Keratinocyte (primary cell): ENCODE data around the gene TBC1D8. TPM values are rescaled to one million over a fixed set of nuclear protein-coding genes. Genes with fewer than 3 reads are reported as not detected.

Experiments
- DNase-seq: peaks from one replicate; pipeline ENCODE4 v3.0.0-alpha.2; 2011; ENCODE audit warnings: low read depth, missing footprints, low spot score
- FAIRE-seq: peaks from 2 replicates; lab custom pipeline; 2011; peaks lifted over from hg19 to GRCh38; lab: Jason Lieb, UNC
- H2AFZ ChIP-seq: 2 replicates; pipeline ENCODE4 v1.6.0; 2012; ENCODE audit warnings: low read length, control low read depth, inconsistent platforms; ENCODE audit not compliant: control insufficient read depth
- H3K27ac ChIP-seq: 2 replicates; pipeline ENCODE4 v1.5.1; 2011; ENCODE audit warnings: low read length; ENCODE audit not compliant: control insufficient read depth, insufficient read depth
- H3K27me3 ChIP-seq: 3 replicates; pipeline ENCODE4 v1.6.0; 2011; ENCODE audit warnings: low read length; ENCODE audit not compliant: control insufficient read depth, insufficient read depth; ENCODE audit errors: extremely low read depth
- H3K36me3 ChIP-seq, 2 experiments: 2 replicates in 1 of 2; 3 replicates in 1 of 2; pipeline ENCODE4 v1.5.1; 2011; ENCODE audit warnings: low read length in 2 of 2, mild to moderate bottlenecking in 1 of 2; ENCODE audit not compliant: control insufficient read depth in 2 of 2, insufficient read depth in 2 of 2; ENCODE audit errors: extremely low read depth in 1 of 2
- H3K4me1 ChIP-seq: 3 replicates; pipeline ENCODE4 v1.5.1; 2011; ENCODE audit warnings: low read length; ENCODE audit not compliant: control insufficient read depth, insufficient read depth; ENCODE audit errors: extremely low read depth
- H3K4me2 ChIP-seq: 3 replicates; pipeline ENCODE4 v1.6.0; 2011; ENCODE audit warnings: low read depth, low read length; ENCODE audit not compliant: control insufficient read depth, insufficient read depth; ENCODE audit errors: extremely low read depth
- H3K4me3 ChIP-seq, 3 experiments: fragments of 200-600 bp in 1 of 3; sonication (generic) in 1 of 3; 2 replicates in 2 of 3; 3 replicates in 1 of 3; pipeline ENCODE4 v1.5.1; 2011 to 2016; ENCODE audit warnings: low read length in 3 of 3, mild to moderate bottlenecking in 3 of 3, control low read depth in 2 of 3, inconsistent platforms in 1 of 3, low read depth in 1 of 3, mixed read lengths in 1 of 3, mixed run types in 1 of 3, moderate library complexity in 1 of 3; ENCODE audit not compliant: control insufficient read depth in 2 of 3, insufficient read depth in 2 of 3; ENCODE audit errors: extremely low read depth in 1 of 3
- H3K79me2 ChIP-seq: 2 replicates; pipeline ENCODE4 v1.6.0; 2012; ENCODE audit warnings: low read length; ENCODE audit not compliant: control insufficient read depth, insufficient read depth
- H3K9ac ChIP-seq: 3 replicates; pipeline ENCODE4 v1.6.0; 2011; ENCODE audit warnings: low read length; ENCODE audit not compliant: control insufficient read depth, insufficient read depth; ENCODE audit errors: extremely low read depth
- H3K9me1 ChIP-seq: 3 replicates; pipeline ENCODE4 v1.6.0; 2011; ENCODE audit warnings: low read length; ENCODE audit not compliant: control insufficient read depth, insufficient read depth; ENCODE audit errors: extremely low read depth
- H3K9me3 ChIP-seq: 2 replicates; pipeline ENCODE4 v1.5.1; 2012; ENCODE audit warnings: low read depth, low read length; ENCODE audit not compliant: control insufficient read depth
- H4K20me1 ChIP-seq: 3 replicates; pipeline ENCODE4 v1.6.0; 2011; ENCODE audit warnings: low read length; ENCODE audit not compliant: control insufficient read depth, insufficient read depth; ENCODE audit errors: extremely low read depth
- CTCF ChIP-seq, 3 experiments: IDR thresholded peaks in 1 of 3; conservative IDR thresholded peaks in 1 of 3; optimal IDR thresholded peaks in 1 of 3; 2 replicates in 2 of 3; 3 replicates in 1 of 3; pipeline versions ENCODE3 to v1.5.1; 2011; ENCODE audit warnings: low read length in 3 of 3, mild to moderate bottlenecking in 3 of 3, moderate library complexity in 2 of 3, control low read depth in 1 of 3, inconsistent platforms in 1 of 3; ENCODE audit not compliant: insufficient read depth in 2 of 3; ENCODE audit errors: extremely low read depth in 1 of 3
- EZH2 ChIP-seq: IDR thresholded peaks from one replicate; pipeline ENCODE4 v1.6.1; 2012; ENCODE audit warnings: inconsistent platforms, mild to moderate bottlenecking, low read length, moderate library complexity
- dilution Hi-C: fragments of 300-500 bp; cut with MboI; formaldehyde crosslinking; loops from one replicate; pipeline ENCODE4 v1.7.0; 2020; ENCODE audit warnings: low sequenced_read_pairs; ENCODE audit not compliant: extremely low pct_ligation_motif_present
- polyA plus RNA-seq, 5 experiments: library from polyadenylated mRNA; depleted of rRNA in 3 of 5; stranded (reverse) in 3 of 5; stranded (forward) in 1 of 5; unstranded in 1 of 5; fragments of >200 nt; gene quantifications; 1 replicate in 1 of 5; 2 replicates in 3 of 5; 3 replicates in 1 of 5; pipeline versions ENCODE4 v1.2.1 to v1.2.3, GENCODE V29; 2011 to 2012; ENCODE audit warnings: missing spikeins in 2 of 5, low read depth in 1 of 5, low replicate concordance in 1 of 5

The TBC1D8 gene
- polyA plus RNA-seq, 1 donor (not counting 4 experiments of a cell fraction or from before 2014, with no cell fraction given): 13.8 TPM

GRCh38 chr2:101006065-101006715 lies 145.0 kb downstream of the TBC1D8 start:
- H4K20me1 ChIP-seq: peaks cover 19% of the 10 kb centered on the region
- H3K79me2 ChIP-seq: peaks cover 49% of the 10 kb centered on the region
- peaks cover 22 to 51% of the 10 kb centered on the region in 2 experiments for H3K36me3 ChIP-seq

GRCh38 chr2:101004620-101005325 lies 146.4 kb downstream of the TBC1D8 start:
- dilution Hi-C loops: no loop called here
- DNase-seq (no peak), FAIRE-seq (no peak)
- no peaks in the 10 kb centered on the region for H3K9me3 ChIP-seq
- TF ChIP-seq CTCF (optimal IDR thresholded peaks at IDR 0.05 in 1 of 3, IDR thresholded peaks at IDR 0.05 in 1 of 3, conservative IDR thresholded peaks at IDR 0.05 in 1 of 3; ENCODE audit: extremely low read depth in 1 of 3, insufficient read depth in 2 of 3, low read length in 3 of 3): no peak
- TF ChIP-seq EZH2: no peak
- H4K20me1 ChIP-seq: peaks cover 19% of the 10 kb centered on the region
- H3K9me1 ChIP-seq: peaks cover 2% of the 10 kb centered on the region
- no peak overlapping the region for H2AFZ ChIP-seq
- no peak overlapping the region for H3K27ac ChIP-seq
- H3K4me3 ChIP-seq: peak overlapping the region in 1 of 3 experiments; percentile 92
- no peaks in the 10 kb centered on the region for H3K27me3 ChIP-seq
- peak overlapping the region; percentile 98 for H3K9ac ChIP-seq
- peak overlapping the region; percentile 88 for H3K4me2 ChIP-seq
- H3K4me1 ChIP-seq: peaks cover 23% of the 10 kb centered on the region
- H3K79me2 ChIP-seq: peaks cover 49% of the 10 kb centered on the region
- peaks cover 22 to 51% of the 10 kb centered on the region in 2 experiments for H3K36me3 ChIP-seq

More at GRCh38 chr2:101006065-101006715, 145.0 kb downstream of the TBC1D8 start:
- H3K27ac ChIP-seq: no peak overlapping the region
- peak overlapping the region; percentile 20 for H3K4me2 ChIP-seq
- FAIRE-seq (no peak), DNase-seq (no peak)
- H3K4me1 ChIP-seq: peaks cover 23% of the 10 kb centered on the region
- H3K9me1 ChIP-seq: peaks cover 2% of the 10 kb centered on the region
- TF ChIP-seq EZH2 (no peak), CTCF (optimal IDR thresholded peaks at IDR 0.05 in 1 of 3, IDR thresholded peaks at IDR 0.05 in 1 of 3, conservative IDR thresholded peaks at IDR 0.05 in 1 of 3; ENCODE audit: extremely low read depth in 1 of 3, insufficient read depth in 2 of 3, low read length in 3 of 3) (no peak)
- no peaks in the 10 kb centered on the region for H3K27me3 ChIP-seq
- dilution Hi-C loops: no loop called here
- H2AFZ ChIP-seq: no peak overlapping the region
- H3K4me3 ChIP-seq: no peak overlapping the region
- no peak overlapping the region for H3K9ac ChIP-seq
- no peaks in the 10 kb centered on the region for H3K9me3 ChIP-seq
